HCEC 1CT (cell line): ENCODE measurements around the gene ARSD.
"Not testable (repeated sequence)": the region's sequence is repeated elsewhere in the genome, so short reads cannot be mapped to it uniquely, and the experiment has no call there.

Experiments used
- DNase-seq: peaks from one replicate; pipeline ENCODE4 v3.0.0-alpha.2; 2017

The ARSD gene

DNA sequence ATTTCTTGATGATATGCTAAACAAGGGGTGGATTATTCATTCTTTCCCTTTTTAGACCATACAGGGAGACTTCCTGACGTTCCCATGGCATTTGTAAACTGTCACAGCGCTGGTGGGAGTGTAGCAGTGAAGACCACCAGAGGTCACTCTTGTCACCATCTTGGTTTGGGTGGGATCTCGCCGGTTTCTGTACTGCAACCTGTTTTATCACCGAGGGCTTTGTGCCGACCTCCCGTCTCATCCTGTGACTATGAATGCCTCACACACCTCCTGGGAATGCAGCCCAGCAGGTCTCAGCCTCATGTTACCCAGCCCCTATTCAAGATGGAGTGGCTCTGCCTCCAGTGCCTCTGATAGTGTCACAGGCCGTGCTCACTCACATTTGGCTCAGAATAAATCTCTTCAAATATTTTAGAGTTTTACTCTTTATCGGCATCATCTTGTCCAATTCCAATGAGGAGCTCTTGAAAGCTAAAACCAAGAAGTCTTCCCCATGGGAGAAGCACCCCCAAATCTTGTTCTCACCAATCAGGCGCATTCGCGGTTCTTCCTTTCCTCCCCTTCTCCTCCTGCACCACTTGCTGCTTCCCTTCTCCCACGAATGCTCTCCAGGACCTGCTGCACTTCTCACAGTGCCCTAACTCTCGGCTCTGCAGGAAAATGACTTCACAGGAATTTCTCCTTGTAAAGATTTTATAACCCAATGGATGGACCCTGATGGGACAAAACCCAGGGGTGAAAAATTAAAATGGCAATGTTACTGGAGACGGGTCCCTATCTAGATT lies 39.2 kb downstream of the ARSD start:
- not testable (repeated sequence) for DNase-seq

DNA sequence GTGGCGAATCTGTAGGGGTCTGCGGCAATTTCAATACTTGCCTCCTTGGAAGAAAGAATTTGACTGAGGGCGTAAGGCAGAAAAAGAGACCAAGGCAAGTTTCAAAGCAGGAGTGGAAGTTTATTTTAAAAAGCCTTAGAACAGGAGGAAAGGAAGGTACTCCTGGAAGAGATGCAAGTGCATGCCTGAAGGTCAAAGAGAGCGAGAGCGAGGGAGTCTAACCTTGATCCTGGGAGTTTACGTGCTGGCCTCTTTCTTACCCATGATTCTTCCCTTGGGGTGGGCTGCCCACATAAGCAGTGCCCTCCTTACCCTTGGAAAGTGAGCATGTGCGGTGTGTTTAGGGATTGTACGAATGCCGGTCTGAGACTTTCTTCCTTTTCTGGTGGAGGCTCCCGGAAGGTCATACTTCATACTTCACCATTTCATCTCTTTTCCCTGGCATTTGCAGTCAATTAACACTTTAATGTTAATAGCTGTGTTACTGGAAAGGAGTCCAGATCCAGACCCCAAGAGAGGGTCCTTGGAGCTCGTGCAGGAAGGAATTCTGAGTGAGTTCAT lies 40.0 kb downstream of the ARSD start:
- DNase-seq = no peak

- no peak for DNase-seq
These were observed 40.8 kb downstream of the ARSD start for GRCh38 chrX:2888309-2888708.

- DNase-seq = no peak
These were observed 45.4 kb downstream of the ARSD start for GRCh38 chrX:2883770-2884169.

DNA sequence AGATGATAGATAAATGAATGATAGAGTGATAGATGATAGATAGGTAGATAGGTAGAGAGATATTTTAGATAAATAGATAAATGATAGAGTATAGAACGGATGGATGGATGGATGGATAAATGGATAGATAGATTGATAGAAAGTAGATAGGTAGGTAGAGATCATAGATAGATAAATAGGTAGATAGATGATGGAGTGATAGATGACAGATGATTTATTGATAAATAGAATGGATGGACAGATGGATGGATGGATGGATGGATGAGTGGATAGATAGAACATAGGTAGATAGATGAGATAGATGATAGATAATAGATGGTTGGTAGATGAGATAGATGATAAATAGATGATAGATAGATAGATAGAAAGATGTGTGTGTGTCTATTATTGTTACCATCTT lies 49.5 kb downstream of the ARSD start:
- no peak for DNase-seq

GRCh38 chrX:2878563-2878962 lies 50.6 kb downstream of the ARSD start:
- no peak for DNase-seq

DNA sequence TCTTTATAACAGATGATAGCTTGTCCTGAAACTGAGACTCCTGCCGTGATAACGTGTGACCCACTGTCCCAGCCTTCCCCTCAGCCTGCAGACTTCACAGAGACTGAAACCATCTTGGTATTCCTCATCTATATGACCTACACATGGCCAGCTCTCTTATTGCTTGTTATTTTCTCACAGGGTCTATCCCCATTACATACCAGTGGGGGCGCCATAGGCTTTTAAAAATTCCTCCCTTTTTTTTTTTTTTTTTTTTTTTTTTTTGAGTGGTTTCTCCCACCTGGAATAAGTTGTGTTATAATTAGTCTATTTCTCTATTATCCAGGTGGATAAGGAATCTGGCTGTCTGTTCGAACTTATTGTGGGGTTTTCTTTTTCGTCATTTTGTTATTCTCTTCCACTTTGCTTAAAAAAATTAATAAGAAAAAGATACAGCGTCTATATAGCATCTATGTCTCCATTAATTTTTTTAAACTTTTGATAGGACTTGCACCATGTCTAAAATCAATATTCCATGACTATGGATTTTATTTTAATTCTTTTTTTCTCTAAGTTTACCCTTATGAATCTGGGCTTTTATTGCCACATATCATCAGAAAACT lies 53.2 kb downstream of the ARSD start:
- DNase-seq = peak; percentile 3

DNA sequence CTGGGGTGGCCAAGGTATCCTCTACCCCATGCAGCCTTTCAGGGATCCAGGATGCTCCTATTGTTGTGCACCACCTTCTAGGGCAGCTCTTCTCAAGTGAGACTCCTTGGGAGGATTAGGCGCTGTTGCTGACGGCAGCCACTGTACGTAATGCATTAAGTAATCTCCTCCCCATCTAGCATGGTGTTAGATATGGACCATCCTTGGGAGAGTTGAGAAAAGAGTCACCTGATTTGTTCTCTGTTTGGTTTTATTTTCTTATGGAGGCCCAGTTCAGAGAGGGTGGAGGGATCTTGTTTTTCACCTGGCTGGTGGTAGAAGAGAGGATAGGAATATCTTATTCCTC lies 54.0 kb downstream of the ARSD start:
- DNase-seq = no peak

DNA sequence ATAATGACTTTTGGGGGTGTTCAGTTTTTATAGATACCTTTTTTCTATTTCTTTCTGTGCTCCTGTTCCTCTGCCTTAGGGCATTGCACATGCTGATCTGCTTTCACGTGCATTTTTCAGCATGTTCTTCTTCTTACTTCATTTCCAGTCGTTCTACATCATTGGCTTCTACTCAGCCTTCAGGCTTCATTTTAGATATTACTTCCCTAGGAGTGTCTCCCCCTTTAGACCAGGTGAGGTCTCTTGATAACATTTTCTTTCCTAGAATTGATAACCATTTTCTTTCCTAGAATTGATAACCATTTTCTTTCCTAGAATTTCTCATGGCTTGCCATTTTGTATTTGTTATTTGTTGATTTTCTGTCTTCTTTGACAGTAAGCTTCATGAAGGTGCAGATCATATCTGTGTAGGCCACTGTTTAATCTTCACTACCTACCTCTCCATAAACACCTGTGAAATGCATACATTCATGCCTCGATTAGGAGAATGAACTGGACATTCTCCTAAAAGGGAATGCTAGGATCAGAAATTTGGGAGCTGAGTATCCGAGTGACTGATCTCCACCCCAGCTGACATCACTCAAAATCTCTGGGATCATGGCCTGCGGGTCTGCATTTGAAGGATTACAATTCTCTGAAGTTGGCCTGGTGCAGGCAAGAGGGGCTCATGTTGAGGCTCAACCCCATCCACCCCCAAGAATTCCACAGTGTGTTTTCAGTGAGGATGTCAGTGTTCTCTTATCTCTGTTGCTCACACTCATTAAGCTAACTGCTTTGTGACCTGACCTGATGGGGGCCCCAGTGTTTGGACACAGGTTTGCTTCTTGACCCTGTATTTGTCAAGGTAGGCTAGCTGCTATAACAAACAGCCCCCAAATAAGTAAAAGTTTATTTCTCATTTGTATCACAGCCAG lies 54.7 kb downstream of the ARSD start:
- no peak for DNase-seq

DNA sequence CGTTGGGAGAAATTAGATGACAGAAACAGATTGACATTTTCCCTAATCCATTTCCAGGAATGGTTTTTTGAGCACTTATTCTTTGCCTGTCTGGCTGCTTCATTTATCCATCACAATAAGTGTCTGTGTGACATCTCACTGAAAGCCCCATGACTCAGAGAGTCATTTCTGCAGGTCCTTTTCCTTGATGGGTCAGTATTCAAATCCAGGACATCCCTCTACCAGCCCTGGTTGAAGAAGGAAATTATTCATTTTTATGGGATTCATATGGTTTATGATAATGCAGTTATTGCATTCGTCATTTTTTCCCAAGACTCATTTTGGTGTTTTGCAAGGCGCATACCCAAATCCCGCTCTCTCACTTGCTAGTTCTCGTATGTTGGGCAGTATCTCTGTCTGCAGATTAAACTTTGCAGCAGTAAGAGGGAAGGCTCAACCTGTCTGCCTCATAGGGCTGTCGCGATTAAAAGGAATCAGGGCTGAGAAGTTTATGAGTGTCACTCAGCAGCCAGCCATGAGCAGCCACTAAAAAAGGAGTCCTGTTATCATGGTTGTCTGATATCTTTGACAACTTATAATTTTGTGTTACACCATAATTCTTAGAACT lies 56.4 kb downstream of the ARSD start:
- DNase-seq = no peak

GRCh38 chrX:2871831-2872230 lies 57.3 kb downstream of the ARSD start:
- no peak for DNase-seq

DNA sequence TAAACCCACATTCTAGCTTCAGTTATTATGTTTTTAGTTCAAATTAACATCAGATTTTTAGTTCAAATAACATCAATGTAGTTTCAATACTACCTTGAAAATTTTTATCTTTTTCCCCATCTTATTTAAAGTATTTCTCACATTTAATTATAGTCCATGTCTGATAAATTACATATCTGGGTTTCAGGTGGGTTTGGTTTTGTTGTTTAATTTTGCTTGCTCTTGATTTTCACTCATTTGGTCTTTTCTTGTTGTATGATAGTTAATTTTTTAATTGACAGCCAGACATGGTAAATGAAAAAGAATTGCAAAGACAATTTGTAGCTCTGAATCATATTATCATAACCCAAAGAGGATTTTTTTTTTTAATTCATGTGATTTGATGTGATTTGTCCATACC lies 58.5 kb downstream of the ARSD start:
- no peak for DNase-seq

GRCh38 chrX:2867206-2867605 lies 61.9 kb downstream of the ARSD start:
- DNase-seq = no peak

GRCh38 chrX:2863646-2864045 lies 65.5 kb downstream of the ARSD start:
- DNase-seq = no peak

DNA sequence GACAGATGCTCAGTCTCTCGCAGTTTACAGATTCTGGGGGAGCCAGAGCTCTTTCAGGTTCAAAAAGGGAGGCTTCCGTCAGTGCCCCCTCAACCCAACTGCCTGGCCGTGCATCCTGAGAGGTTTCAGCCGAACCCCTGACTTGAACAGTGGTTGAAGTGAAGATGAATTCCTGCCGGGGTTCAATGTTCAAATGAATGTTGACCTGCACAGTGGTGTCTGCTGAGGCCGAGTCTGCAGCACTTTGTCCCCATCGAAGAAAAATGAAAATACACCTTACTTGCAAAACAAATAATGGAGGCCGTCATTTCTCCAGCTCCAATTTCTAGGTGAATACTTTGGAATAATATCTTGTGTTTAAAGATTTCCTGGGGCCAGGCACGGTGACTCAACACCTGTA lies 66.7 kb downstream of the ARSD start:
- no peak for DNase-seq

DNA sequence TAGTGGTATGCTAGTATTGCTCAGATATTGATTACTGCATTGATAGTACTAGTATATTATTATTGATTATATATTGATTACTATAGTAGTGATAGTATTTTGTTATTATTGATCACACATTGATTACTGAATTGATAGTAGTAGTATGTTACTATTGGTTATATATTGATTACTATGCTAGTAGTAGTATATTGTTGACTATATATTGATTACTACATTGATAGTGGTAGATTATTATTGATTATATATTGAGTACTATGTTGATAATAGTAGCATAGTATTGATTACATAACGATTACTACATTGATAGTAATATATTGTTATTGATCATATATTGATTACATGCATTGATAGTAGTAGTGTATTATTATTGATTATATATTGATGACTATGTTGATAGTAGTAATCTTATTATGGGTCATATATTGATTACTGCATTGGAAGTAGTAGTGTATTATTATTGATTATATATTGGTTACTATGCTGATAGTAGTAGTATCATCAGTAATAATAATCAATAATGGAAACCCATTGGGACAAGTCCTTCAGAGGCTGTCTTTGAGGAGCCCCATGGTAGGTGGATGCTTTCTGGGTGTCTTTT lies 69.8 kb downstream of the ARSD start:
- no peak for DNase-seq

GRCh38 chrX:2857566-2857965 lies 71.6 kb downstream of the ARSD start:
- no peak for DNase-seq

DNA sequence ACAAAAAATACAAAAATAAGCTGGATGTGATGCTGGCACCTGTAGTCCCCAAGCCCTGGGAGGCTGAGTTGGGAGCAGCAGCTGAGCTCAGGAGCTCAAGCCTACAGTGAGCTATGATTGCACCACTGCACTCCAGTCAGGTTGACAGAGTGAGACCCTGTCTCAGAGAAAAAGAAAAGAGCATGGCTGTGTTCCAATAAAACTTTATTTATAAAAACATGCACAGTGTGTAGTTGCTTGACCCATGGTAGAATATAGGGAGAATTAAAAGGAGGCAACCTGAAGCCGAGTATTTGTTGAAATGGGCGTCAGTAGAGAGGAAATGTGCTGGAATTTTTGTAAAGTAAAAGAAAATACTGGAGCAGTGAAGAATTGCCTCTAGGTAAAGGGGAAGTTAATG lies 73.4 kb downstream of the ARSD start:
- no peak for DNase-seq

DNA sequence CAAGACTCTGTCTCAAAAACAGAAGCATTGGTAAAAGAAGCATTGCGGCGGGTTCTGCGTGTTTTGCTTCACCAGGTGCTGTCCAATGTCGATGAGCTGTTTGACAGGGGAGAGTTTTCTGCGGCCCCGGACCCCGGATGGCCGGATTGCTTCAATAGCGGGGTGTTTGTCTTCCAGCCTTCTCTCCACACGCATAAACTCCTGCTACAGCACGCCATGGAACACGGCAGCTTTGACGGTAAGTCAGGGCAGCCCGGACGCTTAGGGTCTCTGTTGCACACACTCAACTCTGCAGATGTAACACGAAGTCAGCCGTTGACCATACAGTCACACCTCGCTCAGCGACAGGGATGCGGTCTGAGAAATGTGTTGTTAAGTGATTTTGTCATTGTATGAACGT lies 74.2 kb downstream of the ARSD start:
- DNase-seq = no peak
